ENCODE measurements around the gene ARFGAP1. TPM values are rescaled to one million over a fixed set of nuclear protein-coding genes. Genes with fewer than 3 reads are reported as not detected.

The ARFGAP1 gene
- total and polyA plus RNA-seq, 2 donors (not counting 3 experiments of a cell fraction or from before 2014, with no cell fraction given), result 93.7 to 126 TPM

- H3K79me2 ChIP-seq (ENCODE audit: control insufficient read depth, insufficient read depth, low read length), result no peaks in the 10 kb centered on the region
These were observed 54.0 kb downstream of the ARFGAP1 start for GRCh38 chr20:63326314-63327230.

GRCh38 chr20:63327231-63327745, 54.7 kb downstream of the ARFGAP1 start:
- no peak overlapping the region for H3K4me2 ChIP-seq (ENCODE audit: insufficient read depth, low read length)
- CTCF ChIA-PET, result interaction anchor here (1.1 kb wide), 1 partner anchor 55 kb away, joined by 5 read pairs; no protein-coding TSS in a partner anchor
- BruUV-seq (replicated peaks), result no TSS peak

More at GRCh38 chr20:63326314-63327230, 54.0 kb downstream of the ARFGAP1 start:
- Histone ChIP-seq H4K20me1 (replicated peaks; ENCODE audit: control insufficient read depth, extremely low read depth, insufficient read depth, low read length) (no peaks in the 10 kb centered on the region), H3K9me3 (replicated peaks; ENCODE audit: control insufficient read depth, insufficient read depth, low read length) (no peaks in the 10 kb centered on the region), H3K4me3 (replicated peaks in 1 of 3; ENCODE audit: insufficient read depth in 1 of 3, low read depth in 1 of 3, low read length in 3 of 3) (no peak overlapping the region), H3K27ac (ENCODE audit: insufficient read depth, low read depth, low read length) (no peak overlapping the region), H3K4me1 (ENCODE audit: control insufficient read depth, extremely low read depth, insufficient read depth, low read length) (no peaks in the 10 kb centered on the region), H2AFZ (ENCODE audit: low read depth, low read length) (no peak overlapping the region), H3K9me1 (replicated peaks; ENCODE audit: control insufficient read depth, extremely low read depth, insufficient read depth, low read length) (no peaks in the 10 kb centered on the region), H3K4me2 (ENCODE audit: insufficient read depth, low read length) (no peak overlapping the region), H3K27me3 (ENCODE audit: control insufficient read depth in 2 of 2, insufficient read depth in 2 of 2, low read length in 2 of 2) (peaks cover 0 to 4% of the 10 kb centered on the region in 2 experiments), H3K9ac (replicated peaks; ENCODE audit: extremely low read depth, insufficient read depth, low read length) (no peak overlapping the region), H3K36me3 (ENCODE audit: control insufficient read depth in 2 of 2, extremely low read depth in 1 of 2, insufficient read depth in 2 of 2, low read length in 2 of 2) (no peaks in the 10 kb centered on the region)
- no peak for TF ChIP-seq POLR2AphosphoS5 (IDR thresholded peaks at IDR 0.05; ENCODE audit: insufficient read depth, low read depth, low read length)
- no peak for TF ChIP-seq MYC (IDR thresholded peaks at IDR 0.05; ENCODE audit: low read depth, low read length)
- TF ChIP-seq MAX (IDR thresholded peaks at IDR 0.05; ENCODE audit: insufficient read depth, insufficient read length), result no peak
- TF ChIP-seq JUN (IDR thresholded peaks at IDR 0.05; ENCODE audit: borderline replicate concordance, insufficient read depth, insufficient read length, low read depth), result no peak
- no peak for TF ChIP-seq GATA2 (IDR thresholded peaks at IDR 0.05; ENCODE audit: insufficient read depth, insufficient read length, low read depth, low read length)
- TF ChIP-seq FOS (IDR thresholded peaks at IDR 0.05; ENCODE audit: borderline replicate concordance, insufficient read depth, low read length), result no peak
- no peak for TF ChIP-seq POLR2A (IDR thresholded peaks at IDR 0.05; ENCODE audit: low read depth, low read length)
- dilution Hi-C loops (cut with MboI; ENCODE audit: extremely low pct_ligation_motif_present, low sequenced_read_pairs), result no loop called here
- DNase-seq (ENCODE audit: low read depth, low spot score) (no peak), FAIRE-seq (no peak)
- BruUV-seq (replicated peaks), result no TSS peak
- ChIA-PET POLR2A (no interaction called here), CTCF (interaction anchor here (1.1 kb wide), 1 partner anchor 56 kb away, joined by 5 read pairs; no protein-coding TSS in a partner anchor)
- intact Hi-C loops (cut with micrococcal nuclease), result no loop called here

More at GRCh38 chr20:63327231-63327745, 54.7 kb downstream of the ARFGAP1 start:
- Histone ChIP-seq H3K4me3 (replicated peaks in 1 of 3; ENCODE audit: insufficient read depth in 1 of 3, low read depth in 1 of 3, low read length in 3 of 3) (no peak overlapping the region), H3K9me1 (replicated peaks; ENCODE audit: control insufficient read depth, extremely low read depth, insufficient read depth, low read length) (no peaks in the 10 kb centered on the region), H3K27me3 (ENCODE audit: control insufficient read depth in 2 of 2, insufficient read depth in 2 of 2, low read length in 2 of 2) (peaks cover 0 to 4% of the 10 kb centered on the region in 2 experiments), H3K4me1 (ENCODE audit: control insufficient read depth, extremely low read depth, insufficient read depth, low read length) (no peaks in the 10 kb centered on the region), H3K9me3 (replicated peaks; ENCODE audit: control insufficient read depth, insufficient read depth, low read length) (no peaks in the 10 kb centered on the region), H3K36me3 (ENCODE audit: control insufficient read depth in 2 of 2, extremely low read depth in 1 of 2, insufficient read depth in 2 of 2, low read length in 2 of 2) (no peaks in the 10 kb centered on the region), H3K79me2 (ENCODE audit: control insufficient read depth, insufficient read depth, low read length) (no peaks in the 10 kb centered on the region), H4K20me1 (replicated peaks; ENCODE audit: control insufficient read depth, extremely low read depth, insufficient read depth, low read length) (no peaks in the 10 kb centered on the region), H3K27ac (ENCODE audit: insufficient read depth, low read depth, low read length) (no peak overlapping the region), H2AFZ (ENCODE audit: low read depth, low read length) (no peak overlapping the region), H3K9ac (replicated peaks; ENCODE audit: extremely low read depth, insufficient read depth, low read length) (no peak overlapping the region)
- no peak for FAIRE-seq
- TF ChIP-seq EZH2 (IDR thresholded peaks at IDR 0.05; ENCODE audit: borderline replicate concordance, low read depth, low read length, severe bottlenecking), result no peak
- TF ChIP-seq MAX (IDR thresholded peaks at IDR 0.05; ENCODE audit: insufficient read depth, insufficient read length), result no peak
- no peak for TF ChIP-seq FOS (IDR thresholded peaks at IDR 0.05; ENCODE audit: borderline replicate concordance, insufficient read depth, low read length)
- TF ChIP-seq POLR2A (IDR thresholded peaks at IDR 0.05; ENCODE audit: low read depth, low read length), result no peak
- no peak for TF ChIP-seq POLR2AphosphoS5 (IDR thresholded peaks at IDR 0.05; ENCODE audit: insufficient read depth, low read depth, low read length)
- TF ChIP-seq GATA2 (IDR thresholded peaks at IDR 0.05; ENCODE audit: insufficient read depth, insufficient read length, low read depth, low read length), result no peak
- no peak for TF ChIP-seq JUN (IDR thresholded peaks at IDR 0.05; ENCODE audit: borderline replicate concordance, insufficient read depth, insufficient read length, low read depth)
- TF ChIP-seq, protein P1, sequence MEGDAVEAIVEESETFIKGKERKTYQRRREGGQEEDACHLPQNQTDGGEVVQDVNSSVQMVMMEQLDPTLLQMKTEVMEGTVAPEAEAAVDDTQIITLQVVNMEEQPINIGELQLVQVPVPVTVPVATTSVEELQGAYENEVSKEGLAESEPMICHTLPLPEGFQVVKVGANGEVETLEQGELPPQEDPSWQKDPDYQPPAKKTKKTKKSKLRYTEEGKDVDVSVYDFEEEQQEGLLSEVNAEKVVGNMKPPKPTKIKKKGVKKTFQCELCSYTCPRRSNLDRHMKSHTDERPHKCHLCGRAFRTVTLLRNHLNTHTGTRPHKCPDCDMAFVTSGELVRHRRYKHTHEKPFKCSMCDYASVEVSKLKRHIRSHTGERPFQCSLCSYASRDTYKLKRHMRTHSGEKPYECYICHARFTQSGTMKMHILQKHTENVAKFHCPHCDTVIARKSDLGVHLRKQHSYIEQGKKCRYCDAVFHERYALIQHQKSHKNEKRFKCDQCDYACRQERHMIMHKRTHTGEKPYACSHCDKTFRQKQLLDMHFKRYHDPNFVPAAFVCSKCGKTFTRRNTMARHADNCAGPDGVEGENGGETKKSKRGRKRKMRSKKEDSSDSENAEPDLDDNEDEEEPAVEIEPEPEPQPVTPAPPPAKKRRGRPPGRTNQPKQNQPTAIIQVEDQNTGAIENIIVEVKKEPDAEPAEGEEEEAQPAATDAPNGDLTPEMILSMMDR (IDR thresholded peaks at IDR 0.05; ENCODE audit: extremely low read depth in 1 of 2, insufficient read depth in 1 of 2, low read depth in 1 of 2, low read length in 2 of 2), result no peak
- no peak for TF ChIP-seq MYC (IDR thresholded peaks at IDR 0.05; ENCODE audit: low read depth, low read length)
- intact Hi-C loops (cut with micrococcal nuclease) (no loop called here), dilution Hi-C loops (cut with MboI; ENCODE audit: extremely low pct_ligation_motif_present, low sequenced_read_pairs) (no loop called here)
- POLR2A ChIA-PET, result no interaction called here
- DNase-seq (ENCODE audit: low read depth, low spot score), result no peak
